ENCODE results near the gene RIPOR2. TPM values are rescaled to one million over a fixed set of nuclear protein-coding genes. Genes with fewer than 3 reads are reported as not detected.

Gene RIPOR2
- total and polyA plus RNA-seq, 2 of the 13 experiments (the other 11 are each of a cell fraction or from before 2014, with no cell fraction given) = 0.02 to 0.05 TPM

GRCh38 chr6:24799541-24799915 lies 136.2 kb downstream of the RIPOR2 start (continued):
- TF ChIP-seq ZMAT3 (CRISPR knock-in tag; conservative IDR thresholded peaks at IDR 0.05) (no peak), TGIF2 (CRISPR knock-in tag; IDR thresholded peaks at IDR 0.05) (no peak), ZNF263 (CRISPR knock-in tag; IDR thresholded peaks at IDR 0.05) (no peak), ZNF350 (CRISPR knock-in tag; IDR thresholded peaks at IDR 0.05; ENCODE audit: borderline replicate concordance, low read depth) (no peak), GLI4 (CRISPR knock-in tag; IDR thresholded peaks at IDR 0.05; ENCODE audit: borderline replicate concordance) (no peak), MEF2D (CRISPR knock-in tag; IDR thresholded peaks at IDR 0.05) (no peak), ZNF446 (CRISPR knock-in tag; IDR thresholded peaks at IDR 0.05) (no peak), ZNF746 (CRISPR knock-in tag; IDR thresholded peaks at IDR 0.05) (no peak), ZNF317 (CRISPR knock-in tag; IDR thresholded peaks at IDR 0.05) (no peak), ATM (IDR thresholded peaks at IDR 0.05; ENCODE audit: borderline replicate concordance) (no peak), ARID5B (CRISPR knock-in tag; IDR thresholded peaks at IDR 0.05) (peak; percentile 56), KLF15 (CRISPR knock-in tag; IDR thresholded peaks at IDR 0.05; ENCODE audit: borderline replicate concordance) (no peak), ZNF589 (CRISPR knock-in tag; conservative IDR thresholded peaks at IDR 0.05) (no peak), GATAD1 (CRISPR knock-in tag; IDR thresholded peaks at IDR 0.05) (0 out of 2 replicates have a peak, but pooled peaks have one; percentile 21), MYPOP (CRISPR knock-in tag; IDR thresholded peaks at IDR 0.05) (no peak), ZNF614 (CRISPR knock-in tag; IDR thresholded peaks at IDR 0.05; ENCODE audit: borderline replicate concordance) (0 out of 2 replicates have a peak, but pooled peaks have one; percentile 36), ZFP36L2 (CRISPR knock-in tag; IDR thresholded peaks at IDR 0.05) (no peak), CCDC6 (CRISPR knock-in tag; IDR thresholded peaks at IDR 0.05) (no peak), TRIM22 (IDR thresholded peaks at IDR 0.05) (no peak), RBAK (CRISPR knock-in tag; IDR thresholded peaks at IDR 0.05) (no peak), ZBTB46 (CRISPR knock-in tag; IDR thresholded peaks at IDR 0.05; ENCODE audit: borderline replicate concordance) (no peak), ZNF12 (CRISPR knock-in tag; IDR thresholded peaks at IDR 0.05) (no peak), ZBTB34 (CRISPR knock-in tag; IDR thresholded peaks at IDR 0.05) (no peak)
